Endothelial cell of umbilical vein (primary cell): ENCODE measurements around the gene C4orf51.

Source experiments
- CTCF ChIP-seq, 2 donors: IDR thresholded peaks; 1 replicate in 1 of 2; 2 replicates in 1 of 2; pipeline ENCODE4 v1.5.1; 2011; ENCODE audit warnings: low read length in 2 of 2, mild to moderate bottlenecking in 2 of 2, moderate library complexity in 2 of 2, control low read depth in 1 of 2, inconsistent platforms in 1 of 2, low read depth in 1 of 2; ENCODE audit not compliant: insufficient read depth in 1 of 2; ENCODE audit errors: extremely low read depth in 1 of 2
- EZH2 ChIP-seq: IDR thresholded peaks from 2 replicates; pipeline ENCODE4 v1.6.1; 2012; ENCODE audit warnings: borderline replicate concordance, low read depth, mild to moderate bottlenecking, moderate library complexity, low read length, inconsistent platforms; ENCODE audit not compliant: severe bottlenecking
- GATA2 ChIP-seq: IDR thresholded peaks from 2 replicates; pipeline ENCODE4 v1.7.0; 2011; ENCODE audit warnings: low read depth, mild to moderate bottlenecking, moderate library complexity, mixed read lengths, low read length; ENCODE audit not compliant: insufficient read length, insufficient read depth
- JUN ChIP-seq: IDR thresholded peaks from 2 replicates; pipeline ENCODE4 v1.6.1; 2011; ENCODE audit warnings: borderline replicate concordance, low read depth; ENCODE audit not compliant: insufficient read length, insufficient read depth
- MAX ChIP-seq: IDR thresholded peaks from 2 replicates; pipeline ENCODE4 v1.6.1; 2011; ENCODE audit not compliant: insufficient read depth, insufficient read length
- MYC ChIP-seq: IDR thresholded peaks from one replicate; pipeline ENCODE4 v1.6.1; 2011; ENCODE audit warnings: mild to moderate bottlenecking, low read depth, low read length
- POLR2A ChIP-seq: IDR thresholded peaks from 2 replicates; pipeline ENCODE4 v1.6.1; 2012; ENCODE audit warnings: low read depth, mild to moderate bottlenecking, control low read depth, low read length
- POLR2AphosphoS5 ChIP-seq: IDR thresholded peaks from 2 replicates; pipeline ENCODE4 v1.6.1; 2012; ENCODE audit warnings: low read depth, mild to moderate bottlenecking, control low read depth, low read length, moderate library complexity; ENCODE audit not compliant: insufficient read depth

- TF ChIP-seq CTCF (IDR thresholded peaks at IDR 0.05; ENCODE audit: extremely low read depth in 1 of 2, insufficient read depth in 1 of 2, low read depth in 1 of 2, low read length in 2 of 2) (no peak), POLR2AphosphoS5 (no peak), EZH2 (no peak), POLR2A (no peak), MAX (no peak), JUN (no peak), MYC (no peak), GATA2 (no peak)
These were observed 77.2 kb downstream of the C4orf51 start for GRCh38 chr4:145757188-145757587.
